H1 (cell line): ENCODE results near the gene CHDH. TPM values are rescaled to one million over a fixed set of nuclear protein-coding genes. Genes with fewer than 3 reads are reported as not detected.

Experiments
- RAD21 ChIP-seq, 2 experiments: IDR thresholded peaks in 1 of 2; conservative IDR thresholded peaks in 1 of 2; 2 replicates each; pipeline ENCODE4 v1.6.1; 2011; ENCODE audit warnings: low read depth in 2 of 2, low read length in 2 of 2, improper control_type of control experiment in 1 of 2, inconsistent platforms in 1 of 2, mild to moderate bottlenecking in 1 of 2, moderate library complexity in 1 of 2
- polyA plus RNA-seq, 7 experiments: library from polyadenylated mRNA; depleted of rRNA in 3 of 7; stranded (reverse) in 5 of 7; unstranded in 2 of 7; fragments of >200 nt in 5 of 7; fragments of 200-250 nt in 2 of 7; gene quantifications; 1 replicate in 5 of 7; 2 replicates in 1 of 7; 4 replicates in 1 of 7; pipeline versions ENCODE4 v1.2.1 to v1.2.3, GENCODE V29; 2011 to 2013; ENCODE audit warnings: missing spikeins in 2 of 7, mixed read lengths in 2 of 7
- total RNA-seq: library from RNA; stranded (reverse); fragmentation: NEBNext Ultra II Directional; extraction: Animal tissue kit (Norgen Biotek cat#: 25700); gene quantifications from 2 replicates; pipeline ENCODE4 v1.2.1, GENCODE V29; 2021

Gene CHDH
- total and polyA plus RNA-seq, 2 of the 8 experiments (the other 6 are each of a cell fraction or from before 2014, with no cell fraction given): 4.9 to 10.3 TPM

- no peak for TF ChIP-seq RAD21 (IDR thresholded peaks at IDR 0.05 in 1 of 2, conservative IDR thresholded peaks at IDR 0.05 in 1 of 2; ENCODE audit: low read depth in 2 of 2, low read length in 2 of 2)
Observed at GRCh38 chr3:53849916-53850315, 3.7 kb upstream of the CHDH start (continued).
